ENCODE results near the gene SLFNL1.

GRCh38 chr1:41025979-41026819, 4.7 kb upstream of the SLFNL1 start:
- TF ChIP-seq RXRA (IDR thresholded peaks at IDR 0.05) (no peak), CTCF (IDR thresholded peaks at IDR 0.05; ENCODE audit: low read depth, low read length, missing input control) (no peak), ATF3 (IDR thresholded peaks at IDR 0.05) (no peak), GABPA (IDR thresholded peaks at IDR 0.05 in 1 of 2, conservative IDR thresholded peaks at IDR 0.05 in 1 of 2) (no peak), MAX (IDR thresholded peaks at IDR 0.05) (no peak)
